ENCODE results near the gene POC1A.
A peak's percentile ranks its signal among the peaks of the same experiment; 100 is the strongest.
"Not testable (repeated sequence)": the region's sequence is repeated elsewhere in the genome, so short reads cannot be mapped to it uniquely, and the experiment has no call there.

The POC1A gene

DNA sequence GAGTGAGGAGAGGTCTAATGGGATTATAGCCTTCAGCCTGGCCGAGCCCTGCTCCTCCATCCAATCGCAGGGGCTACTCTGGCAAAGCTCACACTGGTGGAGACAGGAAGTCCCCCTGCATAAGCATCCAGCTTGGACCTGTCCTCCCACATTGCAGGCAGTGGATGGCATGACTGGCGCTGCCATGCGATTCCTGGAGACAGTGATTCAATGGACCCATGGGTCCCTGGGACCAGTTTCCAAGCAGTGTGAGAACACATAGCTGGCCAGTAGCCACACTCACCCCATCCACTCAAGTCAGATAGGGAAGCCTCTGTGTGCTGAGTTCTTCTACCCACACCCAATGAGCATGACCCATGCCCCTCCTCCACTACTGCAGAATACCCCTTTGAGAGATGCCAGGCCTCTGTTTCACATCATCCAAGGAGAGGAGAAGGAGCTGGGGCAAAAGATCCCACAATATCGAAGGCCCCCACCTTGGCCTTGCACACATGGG is 18.1 kb upstream of the POC1A start:
- Histone ChIP-seq H3K27me3 (replicated peaks; ENCODE audit: control insufficient read depth, insufficient read depth, low read length) (no peaks in the 10 kb centered on the region), H3K36me3 (ENCODE audit: control insufficient read depth, insufficient read depth, low read length, severe bottlenecking) (no peaks in the 10 kb centered on the region), H3K9ac (ENCODE audit: low read length) (no peak overlapping the region), H3K4me3 (ENCODE audit: low read length) (no peak overlapping the region), H3K9me3 (ENCODE audit: control insufficient read depth, low read length) (no peaks in the 10 kb centered on the region), H3K4me1 (ENCODE audit: control insufficient read depth, insufficient read depth, low read length) (peaks cover 15% of the 10 kb centered on the region)
- no peak for DNase-seq (ENCODE audit: low read depth)

DNA sequence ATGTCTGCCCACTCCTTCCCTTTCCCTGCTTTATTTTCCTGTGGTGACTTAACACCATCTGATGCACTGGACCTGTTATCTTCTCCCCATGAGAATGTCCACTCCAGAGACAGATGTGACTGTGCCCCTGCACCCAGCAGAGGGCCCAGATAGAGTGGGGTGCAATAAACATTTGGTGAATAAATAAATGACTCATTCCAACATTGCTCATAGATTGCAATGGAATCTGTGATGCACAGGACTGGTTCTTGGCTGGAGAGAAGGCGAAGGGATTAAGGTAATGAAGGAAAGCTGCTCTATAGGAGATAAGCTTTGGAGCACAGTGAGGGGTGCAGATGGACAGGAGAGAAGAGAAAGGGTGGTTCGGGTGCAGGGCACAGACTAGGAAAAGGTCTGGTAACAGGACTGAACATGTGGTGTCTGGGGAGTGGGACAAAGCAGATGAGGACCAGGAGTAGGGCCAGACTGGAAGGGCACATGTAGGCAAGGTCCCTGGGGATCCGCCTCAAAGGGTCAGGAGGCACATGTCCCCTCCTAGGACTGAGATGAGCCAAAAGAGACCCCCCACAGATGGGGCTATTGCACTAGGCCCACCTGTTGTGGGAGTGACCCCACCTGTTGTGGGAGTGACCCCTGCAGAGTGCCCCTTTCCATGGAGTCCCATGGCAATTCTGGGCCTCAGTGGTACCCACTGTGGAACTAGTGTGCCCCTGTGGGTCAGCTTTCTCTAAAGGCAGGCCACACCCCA is 17.5 kb upstream of the POC1A start:
- H3K4me3 ChIP-seq (ENCODE audit: low read length) = no peak overlapping the region
- H3K4me1 ChIP-seq (ENCODE audit: control insufficient read depth, insufficient read depth, low read length) = peaks cover 13% of the 10 kb centered on the region
- peak; percentile 68 for DNase-seq (ENCODE audit: low read depth)

DNA sequence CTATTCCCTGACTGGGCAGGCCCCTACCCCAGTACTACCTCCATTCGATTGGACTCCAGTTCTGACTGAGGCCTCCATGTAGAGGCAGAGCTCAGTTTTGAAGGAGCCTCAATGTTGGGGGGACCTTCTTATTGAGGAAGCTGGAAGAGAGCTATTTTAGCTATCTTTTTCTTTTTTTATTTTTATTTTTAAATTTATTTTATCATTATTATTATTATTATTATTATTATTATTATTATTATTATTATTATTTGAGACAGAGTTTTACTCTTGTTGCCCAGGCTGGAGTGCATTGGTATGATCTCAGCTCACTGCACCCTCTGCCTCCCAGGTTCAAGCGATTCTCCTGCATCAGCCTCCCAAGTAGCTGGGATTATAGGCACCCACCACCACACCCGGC is 16.0 kb upstream of the POC1A start:
- H3K4me1 ChIP-seq (ENCODE audit: control insufficient read depth, insufficient read depth, low read length) = peaks cover 13% of the 10 kb centered on the region
- not testable (repeated sequence) for H3K27me3 ChIP-seq (replicated peaks; ENCODE audit: control insufficient read depth, insufficient read depth, low read length); H3K9me3 ChIP-seq (ENCODE audit: control insufficient read depth, low read length); H3K36me3 ChIP-seq (ENCODE audit: control insufficient read depth, insufficient read depth, low read length, severe bottlenecking); H3K9ac ChIP-seq (ENCODE audit: low read length); DNase-seq (ENCODE audit: low read depth); H3K4me3 ChIP-seq (ENCODE audit: low read length)

More for the DNA sequence above, 17.5 kb upstream of the POC1A start:
- Histone ChIP-seq H3K9me3 (ENCODE audit: control insufficient read depth, low read length) (no peaks in the 10 kb centered on the region), H3K36me3 (ENCODE audit: control insufficient read depth, insufficient read depth, low read length, severe bottlenecking) (no peaks in the 10 kb centered on the region), H3K9ac (ENCODE audit: low read length) (no peak overlapping the region), H3K27me3 (replicated peaks; ENCODE audit: control insufficient read depth, insufficient read depth, low read length) (no peaks in the 10 kb centered on the region)

DNA sequence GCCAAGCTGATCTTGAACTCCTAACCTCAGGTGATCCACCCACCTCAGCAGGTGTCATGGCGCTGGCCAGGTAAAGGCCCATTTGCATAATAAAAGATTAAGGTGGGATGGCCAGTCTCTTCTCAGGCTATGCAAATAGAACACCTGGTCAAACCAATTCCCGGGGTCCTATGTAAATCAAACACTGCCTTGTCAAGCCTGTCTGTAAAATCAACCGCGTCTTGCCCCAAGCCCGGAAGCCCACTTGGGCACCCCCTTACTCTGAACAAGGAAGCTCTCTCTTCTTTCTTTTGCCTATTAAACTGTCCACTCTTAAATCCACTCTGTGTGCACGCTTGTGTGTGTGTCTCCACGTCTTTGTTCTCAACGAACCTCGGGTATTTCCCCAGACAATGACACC is 13.0 kb upstream of the POC1A start:
- no peak overlapping the region for H3K9ac ChIP-seq (ENCODE audit: low read length)

DNA sequence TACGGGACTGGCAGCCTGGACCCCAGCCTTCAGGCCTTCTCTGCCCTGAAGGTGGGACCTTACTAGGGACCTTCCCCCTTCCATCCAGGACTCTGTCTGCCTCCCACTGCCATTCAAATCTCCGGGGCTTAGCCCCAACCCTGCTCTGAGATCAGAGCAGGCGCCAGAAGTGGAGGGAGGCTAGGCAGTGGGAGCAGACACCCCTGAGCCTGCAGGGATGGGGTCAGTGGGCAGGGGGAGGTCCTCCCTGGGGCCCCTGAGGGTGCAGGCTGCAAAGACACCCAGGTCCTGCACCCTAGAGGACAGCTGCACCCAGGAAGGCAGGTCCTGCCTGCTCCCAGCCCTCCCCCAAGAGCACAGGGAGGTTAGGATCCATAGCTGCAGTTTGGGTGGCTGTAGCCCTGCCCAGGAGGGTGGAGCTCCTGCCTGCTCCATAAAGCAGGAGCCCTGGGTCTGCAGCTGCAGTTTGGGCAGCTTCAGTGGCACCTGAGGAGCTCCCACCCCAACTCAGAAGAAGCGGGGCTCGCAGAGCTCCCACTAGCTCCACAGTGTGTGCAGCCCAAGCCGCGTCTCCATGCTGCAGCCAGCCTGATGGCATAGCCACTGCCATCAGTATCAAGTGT is 8.1 kb upstream of the POC1A start:
- no peak overlapping the region for H3K9ac ChIP-seq (ENCODE audit: low read length)
- H3K36me3 ChIP-seq (ENCODE audit: control insufficient read depth, insufficient read depth, low read length, severe bottlenecking) = no peaks in the 10 kb centered on the region
- H3K4me1 ChIP-seq (ENCODE audit: control insufficient read depth, insufficient read depth, low read length) = no peaks in the 10 kb centered on the region
- no peak overlapping the region for H3K4me3 ChIP-seq (ENCODE audit: low read length)
- no peaks in the 10 kb centered on the region for H3K9me3 ChIP-seq (ENCODE audit: control insufficient read depth, low read length)
- no peak for DNase-seq (ENCODE audit: low read depth)
- no peaks in the 10 kb centered on the region for H3K27me3 ChIP-seq (replicated peaks; ENCODE audit: control insufficient read depth, insufficient read depth, low read length)

More for the DNA sequence above, 13.0 kb upstream of the POC1A start:
- no peak for DNase-seq (ENCODE audit: low read depth)
- H3K4me3 ChIP-seq (ENCODE audit: low read length) = no peak overlapping the region
- H3K4me1 ChIP-seq (ENCODE audit: control insufficient read depth, insufficient read depth, low read length) = peaks cover 8% of the 10 kb centered on the region
- no peaks in the 10 kb centered on the region for H3K9me3 ChIP-seq (ENCODE audit: control insufficient read depth, low read length)
- H3K36me3 ChIP-seq (ENCODE audit: control insufficient read depth, insufficient read depth, low read length, severe bottlenecking) = no peaks in the 10 kb centered on the region
- H3K27me3 ChIP-seq (replicated peaks; ENCODE audit: control insufficient read depth, insufficient read depth, low read length) = no peaks in the 10 kb centered on the region

DNA sequence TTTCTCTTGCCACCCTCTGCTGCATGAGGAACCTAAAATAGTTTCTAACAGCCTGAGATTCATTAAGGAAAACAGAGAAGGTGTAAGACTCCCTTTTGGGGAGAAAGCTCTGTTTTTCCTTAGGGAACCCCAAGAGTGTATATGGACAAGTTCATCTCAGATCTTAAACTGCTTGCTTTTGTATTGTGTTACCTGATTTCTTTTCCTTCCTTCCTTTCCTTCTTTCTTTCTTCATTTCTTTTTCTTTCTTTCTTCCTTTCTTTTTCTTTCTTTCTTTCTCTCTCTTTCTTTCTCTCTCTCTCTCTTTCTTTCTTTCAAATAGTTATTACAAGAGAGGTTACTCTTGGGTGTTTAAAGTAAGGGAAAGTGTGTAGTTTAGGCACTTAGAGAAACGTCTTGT is 5.3 kb upstream of the POC1A start:
- no peak for DNase-seq (ENCODE audit: low read depth)
- H3K36me3 ChIP-seq (ENCODE audit: control insufficient read depth, insufficient read depth, low read length, severe bottlenecking) = no peaks in the 10 kb centered on the region

DNA sequence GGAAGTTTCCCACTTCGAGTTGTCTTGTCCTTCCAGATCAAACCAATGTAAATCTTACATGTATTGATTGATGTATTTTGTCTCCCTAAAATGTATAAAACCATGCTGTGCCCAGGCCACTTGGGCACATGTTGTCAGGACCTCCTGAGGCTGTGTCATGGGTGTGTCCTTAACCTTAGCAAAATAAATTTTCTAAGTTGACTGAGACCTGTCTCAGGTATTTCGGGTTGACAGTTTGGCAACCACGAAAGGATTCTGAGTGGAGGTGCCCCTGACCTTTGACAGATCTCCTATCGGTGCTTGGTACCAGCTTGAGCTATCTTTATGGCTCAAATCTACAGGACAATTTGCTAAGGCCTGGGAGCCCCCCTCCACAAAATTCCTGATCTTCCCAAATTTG is 1.7 kb upstream of the POC1A start:
- no peak for DNase-seq (ENCODE audit: low read depth)
- no peaks in the 10 kb centered on the region for H3K9me3 ChIP-seq (ENCODE audit: control insufficient read depth, low read length)
- H3K27me3 ChIP-seq (replicated peaks; ENCODE audit: control insufficient read depth, insufficient read depth, low read length) = no peaks in the 10 kb centered on the region
- no peaks in the 10 kb centered on the region for H3K36me3 ChIP-seq (ENCODE audit: control insufficient read depth, insufficient read depth, low read length, severe bottlenecking)
- H3K9ac ChIP-seq (ENCODE audit: low read length) = no peak overlapping the region
- peaks cover 13% of the 10 kb centered on the region for H3K4me1 ChIP-seq (ENCODE audit: control insufficient read depth, insufficient read depth, low read length)
- H3K4me3 ChIP-seq (ENCODE audit: low read length) = no peak overlapping the region

More for the DNA sequence above, 5.3 kb upstream of the POC1A start:
- no peak overlapping the region for H3K4me3 ChIP-seq (ENCODE audit: low read length)
- H3K4me1 ChIP-seq (ENCODE audit: control insufficient read depth, insufficient read depth, low read length) = peaks cover 4% of the 10 kb centered on the region
- no peaks in the 10 kb centered on the region for H3K27me3 ChIP-seq (replicated peaks; ENCODE audit: control insufficient read depth, insufficient read depth, low read length)
- H3K9me3 ChIP-seq (ENCODE audit: control insufficient read depth, low read length) = no peaks in the 10 kb centered on the region
- H3K9ac ChIP-seq (ENCODE audit: low read length) = no peak overlapping the region

DNA sequence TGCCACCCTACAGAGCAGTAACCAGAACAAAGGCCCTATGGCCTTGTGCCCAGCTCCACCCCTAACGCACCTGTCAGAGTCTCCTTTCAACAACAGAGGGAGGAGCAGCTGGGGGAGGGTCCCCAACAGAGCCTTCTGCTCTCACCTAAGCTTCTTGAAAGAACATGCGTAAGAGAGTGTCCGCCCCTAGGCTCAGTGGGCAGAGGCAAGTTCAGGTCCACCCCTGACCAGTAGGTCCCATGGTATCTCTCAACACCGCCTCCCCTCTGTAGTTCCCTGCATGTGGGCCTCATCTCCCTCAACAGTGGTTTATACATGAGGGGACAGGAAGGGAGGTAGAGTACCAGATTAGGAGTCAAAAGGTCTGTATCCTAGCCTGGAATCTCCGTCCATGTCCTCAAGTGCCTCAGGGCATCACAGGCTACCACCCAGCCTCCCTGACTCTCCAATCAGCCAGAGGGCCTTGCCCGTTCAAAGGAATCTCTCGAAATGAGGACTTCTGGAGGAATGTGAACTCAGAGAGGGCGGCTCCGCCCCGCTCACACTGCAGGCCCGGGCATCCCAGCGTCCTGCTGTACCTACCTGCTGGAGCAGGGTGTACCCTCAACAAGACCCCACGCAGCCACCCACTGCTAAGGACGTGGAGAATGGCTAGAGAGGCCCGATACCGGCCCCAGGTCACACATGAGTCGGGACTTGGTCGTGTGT is 680 bp downstream of the POC1A start:
- Histone ChIP-seq H3K36me3 (ENCODE audit: control insufficient read depth, insufficient read depth, low read length, severe bottlenecking) (no peaks in the 10 kb centered on the region), H3K9ac (ENCODE audit: low read length) (peak overlapping the region; percentile 90), H3K4me1 (ENCODE audit: control insufficient read depth, insufficient read depth, low read length) (peaks cover 13% of the 10 kb centered on the region), H3K27me3 (replicated peaks; ENCODE audit: control insufficient read depth, insufficient read depth, low read length) (no peaks in the 10 kb centered on the region), H3K9me3 (ENCODE audit: control insufficient read depth, low read length) (no peaks in the 10 kb centered on the region), H3K4me3 (ENCODE audit: low read length) (peak overlapping the region; percentile 88)
- DNase-seq (ENCODE audit: low read depth) = peak; percentile 49

DNA sequence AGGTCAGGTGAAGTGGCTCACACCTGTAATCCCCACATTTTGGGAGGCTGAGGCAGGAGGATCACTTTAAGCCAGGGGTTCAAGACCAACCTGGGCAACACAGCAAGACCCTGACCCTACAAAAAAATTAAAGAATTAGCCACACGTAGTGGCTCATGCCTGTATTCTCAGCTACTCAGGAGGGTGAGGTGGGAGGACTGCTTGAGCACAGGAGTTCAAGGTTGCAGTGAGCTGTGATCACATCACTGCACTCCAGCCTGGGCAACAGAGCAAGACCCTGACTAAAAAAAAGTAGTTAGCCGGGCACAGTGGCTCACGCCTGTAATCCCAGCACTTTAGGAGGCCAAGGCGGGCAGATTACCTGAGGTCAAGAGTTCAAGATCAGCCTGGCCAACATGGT is 2.2 kb downstream of the POC1A start:
- not testable (repeated sequence) for H3K9me3 ChIP-seq (ENCODE audit: control insufficient read depth, low read length); H3K4me3 ChIP-seq (ENCODE audit: low read length); H3K36me3 ChIP-seq (ENCODE audit: control insufficient read depth, insufficient read depth, low read length, severe bottlenecking); H3K27me3 ChIP-seq (replicated peaks; ENCODE audit: control insufficient read depth, insufficient read depth, low read length); H3K9ac ChIP-seq (ENCODE audit: low read length); DNase-seq (ENCODE audit: low read depth)
- H3K4me1 ChIP-seq (ENCODE audit: control insufficient read depth, insufficient read depth, low read length) = peaks cover 13% of the 10 kb centered on the region

DNA sequence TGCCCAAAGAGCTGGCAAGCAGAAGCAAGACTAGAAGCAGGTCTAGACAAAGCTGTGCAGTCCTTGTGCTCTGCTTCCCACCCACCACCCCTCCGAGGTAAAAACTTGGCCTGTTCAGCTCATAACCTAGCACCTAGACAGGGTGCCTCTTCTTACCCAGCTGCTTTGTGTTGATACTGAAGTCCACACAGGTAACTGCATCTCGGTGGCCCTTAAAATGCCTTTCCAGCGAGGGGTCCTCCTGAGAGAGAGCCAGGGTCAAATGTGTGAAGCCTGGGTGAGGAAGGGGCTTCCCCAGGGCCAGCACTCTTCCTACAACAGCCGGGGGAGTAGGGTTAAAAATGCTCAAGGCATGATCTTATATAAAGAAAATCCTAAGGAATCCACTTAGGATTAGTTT is 3.4 kb downstream of the POC1A start:
- Histone ChIP-seq H3K9ac (ENCODE audit: low read length) (no peak overlapping the region), H3K4me1 (ENCODE audit: control insufficient read depth, insufficient read depth, low read length) (peaks cover 13% of the 10 kb centered on the region), H3K9me3 (ENCODE audit: control insufficient read depth, low read length) (no peaks in the 10 kb centered on the region), H3K36me3 (ENCODE audit: control insufficient read depth, insufficient read depth, low read length, severe bottlenecking) (no peaks in the 10 kb centered on the region), H3K4me3 (ENCODE audit: low read length) (no peak overlapping the region), H3K27me3 (replicated peaks; ENCODE audit: control insufficient read depth, insufficient read depth, low read length) (no peaks in the 10 kb centered on the region)
- DNase-seq (ENCODE audit: low read depth) = no peak

DNA sequence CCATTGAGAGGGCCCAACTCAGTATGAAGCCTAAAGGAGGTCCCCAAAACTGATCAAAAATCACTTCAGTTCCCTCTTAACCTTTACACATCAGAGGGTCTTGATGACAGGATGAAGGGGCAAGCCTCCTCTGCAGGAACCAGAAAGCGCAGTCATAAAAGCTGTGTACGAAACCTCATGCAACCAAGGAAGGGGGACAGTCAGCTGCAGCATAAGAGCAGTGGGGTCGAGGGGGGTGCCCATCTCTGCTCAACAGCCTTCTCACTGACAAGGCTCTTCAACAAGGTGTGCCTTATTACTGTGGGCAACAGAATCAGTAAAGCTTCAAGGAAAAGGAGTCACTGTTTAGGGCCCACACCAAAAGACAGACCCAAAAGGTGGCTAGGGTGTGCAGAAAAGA is 3.9 kb downstream of the POC1A start:
- H3K4me3 ChIP-seq (ENCODE audit: low read length) = no peak overlapping the region
- no peak for DNase-seq (ENCODE audit: low read depth)
- no peaks in the 10 kb centered on the region for H3K36me3 ChIP-seq (ENCODE audit: control insufficient read depth, insufficient read depth, low read length, severe bottlenecking)
- H3K9ac ChIP-seq (ENCODE audit: low read length) = no peak overlapping the region
- H3K9me3 ChIP-seq (ENCODE audit: control insufficient read depth, low read length) = no peaks in the 10 kb centered on the region
- no peaks in the 10 kb centered on the region for H3K27me3 ChIP-seq (replicated peaks; ENCODE audit: control insufficient read depth, insufficient read depth, low read length)
- peaks cover 13% of the 10 kb centered on the region for H3K4me1 ChIP-seq (ENCODE audit: control insufficient read depth, insufficient read depth, low read length)
